ENCODE data around the gene SLC25A36. TPM values are rescaled to one million over a fixed set of nuclear protein-coding genes. Genes with fewer than 3 reads are reported as not detected.
A peak's percentile ranks its signal among the peaks of the same experiment; 100 is the strongest.

SLC25A36 gene, protein sequence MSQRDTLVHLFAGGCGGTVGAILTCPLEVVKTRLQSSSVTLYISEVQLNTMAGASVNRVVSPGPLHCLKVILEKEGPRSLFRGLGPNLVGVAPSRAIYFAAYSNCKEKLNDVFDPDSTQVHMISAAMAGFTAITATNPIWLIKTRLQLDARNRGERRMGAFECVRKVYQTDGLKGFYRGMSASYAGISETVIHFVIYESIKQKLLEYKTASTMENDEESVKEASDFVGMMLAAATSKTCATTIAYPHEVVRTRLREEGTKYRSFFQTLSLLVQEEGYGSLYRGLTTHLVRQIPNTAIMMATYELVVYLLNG
- 100 to 1,000 TPM; 163 to 199 (median 199) TPM for polyA plus RNA-seq (ENCODE audit: insufficient read length in 3 of 3)

DNA sequence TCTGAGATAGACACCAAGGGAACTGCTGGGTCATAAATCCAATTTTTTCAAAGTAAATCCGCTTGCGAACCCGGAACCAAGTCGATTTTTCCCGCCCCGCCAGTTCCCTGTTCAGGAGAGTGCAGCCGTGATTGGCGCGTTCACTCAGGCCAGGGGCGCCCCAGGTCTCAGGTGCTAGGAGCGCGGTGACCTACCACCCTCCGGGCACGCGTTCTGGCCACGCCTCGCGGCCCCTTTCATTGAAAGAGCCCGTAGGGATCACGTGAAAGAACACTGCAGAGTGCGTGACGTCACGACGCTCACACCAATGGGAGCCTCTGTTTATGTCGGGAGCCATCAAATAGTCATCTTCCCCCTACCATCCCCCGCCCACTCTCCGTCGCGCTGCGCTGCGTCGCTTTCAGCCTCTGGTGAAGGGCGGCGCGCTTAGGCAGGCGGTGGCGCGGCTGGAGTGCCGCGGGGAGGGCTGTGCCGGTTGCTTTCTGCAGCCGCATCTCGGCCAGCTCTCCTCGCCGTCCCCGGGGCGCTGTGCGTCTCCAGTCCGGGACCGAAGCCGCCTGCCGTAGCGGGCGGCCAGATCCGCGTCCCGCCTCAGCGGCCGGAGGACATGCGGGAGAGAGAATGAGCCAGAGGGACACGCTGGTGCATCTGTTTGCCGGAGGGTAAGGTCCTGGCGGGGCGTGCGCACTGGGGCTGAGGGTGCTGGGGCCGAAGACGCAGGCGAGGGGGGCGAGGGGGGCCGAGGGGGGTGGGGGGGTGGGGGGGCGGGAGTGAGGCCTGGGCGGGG is at the start of gene SLC25A36:
TSS of gene SLC25A36 (plus strand) at position 403 of the 787 bp plus-strand sequence. CDS start at position 622, 219 bp downstream.
- peak; percentile 94 to 97 (median 97) for DNase-seq (ENCODE audit: low read depth in 3 of 3, low spot score in 2 of 3)

DNA sequence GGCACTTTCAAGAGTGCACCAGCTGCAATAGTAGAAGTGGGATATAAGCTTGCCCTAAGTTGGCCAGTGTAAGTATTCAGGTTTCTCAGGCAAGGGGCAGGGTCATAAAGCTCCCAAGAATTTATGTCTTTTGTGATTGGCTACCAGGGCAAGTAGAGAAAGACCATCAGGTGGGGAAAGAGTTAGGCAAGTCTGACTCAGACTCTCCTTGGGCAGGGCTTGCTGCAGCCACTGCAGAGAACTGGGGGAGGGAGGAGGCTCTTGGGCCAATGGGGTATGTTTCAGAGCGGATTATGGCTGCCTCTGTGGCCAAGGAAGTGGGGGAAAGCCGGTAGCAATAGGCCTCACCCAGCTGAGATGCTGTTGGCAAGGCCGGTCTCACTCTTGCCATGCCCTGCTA is 44.6 kb upstream of the SLC25A36 start:
- no peak for DNase-seq (ENCODE audit: low read depth in 3 of 3, low spot score in 2 of 3)

DNA sequence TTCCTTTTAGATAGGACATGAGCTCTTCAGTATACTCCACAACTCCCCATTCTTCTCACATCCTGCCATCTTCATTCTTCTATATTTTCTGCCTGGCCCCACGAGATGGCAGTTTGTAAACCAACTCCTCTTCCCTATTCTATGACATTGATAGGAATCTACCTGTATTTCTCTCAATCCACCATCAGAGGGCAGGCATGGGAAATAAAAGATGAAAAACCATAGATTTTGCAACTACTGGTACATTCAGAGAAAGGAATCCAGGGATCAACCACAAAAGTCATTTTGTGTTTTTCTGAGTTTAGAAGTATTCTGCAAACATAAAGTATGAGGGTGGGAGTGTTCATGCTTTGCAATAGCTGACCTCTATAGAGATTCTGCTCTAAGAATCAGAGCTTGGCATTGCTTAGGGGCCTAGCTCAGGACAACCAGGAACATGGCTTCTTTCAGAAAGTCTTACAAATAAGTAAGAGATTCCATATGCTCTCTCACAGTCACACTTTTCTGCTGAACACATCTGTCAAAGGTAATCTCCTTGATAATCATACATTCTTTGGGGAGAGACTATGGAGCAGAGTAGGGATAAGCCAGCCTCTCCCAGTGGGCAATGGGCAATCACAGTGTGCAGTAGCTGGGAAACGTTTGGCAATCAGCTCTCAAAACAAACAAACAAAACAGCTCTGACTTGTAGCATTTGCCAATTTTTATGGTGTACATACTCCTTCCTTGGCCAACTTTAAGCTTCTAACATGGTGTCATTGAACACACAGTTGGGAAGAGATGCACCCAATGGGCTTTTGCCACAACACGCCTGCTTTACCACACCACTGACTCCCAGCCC is 43.1 kb upstream of the SLC25A36 start:
- peak in 1 of 3 donors; percentile 52 for DNase-seq (ENCODE audit: low read depth in 3 of 3, low spot score in 2 of 3)

DNA sequence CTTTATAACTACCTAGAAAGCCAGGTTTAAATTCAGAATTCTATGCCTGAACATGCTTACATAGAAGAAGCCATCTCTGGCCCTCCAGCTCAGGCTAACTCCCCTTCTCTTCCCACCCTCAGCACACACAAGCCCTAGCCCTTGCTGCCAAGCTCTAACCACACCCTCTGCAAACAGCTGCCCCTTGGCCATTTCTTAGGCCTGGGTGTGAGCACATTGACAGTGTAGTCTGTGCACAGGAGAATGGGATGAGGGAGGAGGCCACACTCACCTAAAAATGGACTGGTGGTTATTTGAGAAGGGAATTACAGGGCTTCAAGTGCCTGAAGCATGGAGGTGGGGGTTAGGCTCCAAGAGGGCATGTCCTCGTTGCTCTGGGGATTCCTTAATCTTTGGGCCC is 42.3 kb upstream of the SLC25A36 start:
- no peak for DNase-seq (ENCODE audit: low read depth in 3 of 3, low spot score in 2 of 3)

DNA sequence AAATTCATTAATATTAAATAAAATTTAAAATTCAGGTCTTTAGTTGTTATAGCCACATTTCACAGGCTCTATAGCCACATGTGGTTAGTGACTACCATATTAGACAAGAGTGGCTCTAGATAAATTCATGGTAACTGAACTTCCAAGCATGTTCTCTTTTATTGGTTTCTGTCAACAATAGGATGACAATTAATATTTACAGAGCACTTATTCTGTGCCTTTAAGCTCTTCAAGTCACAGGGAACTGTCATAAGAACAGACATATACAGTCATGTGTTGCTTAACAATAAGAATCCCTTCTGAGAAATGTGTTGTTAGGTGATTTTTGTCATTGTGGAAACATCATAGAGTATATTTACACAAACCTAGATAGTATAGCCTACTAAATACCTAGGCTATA is 38.8 kb upstream of the SLC25A36 start:
- DNase-seq (ENCODE audit: low read depth in 3 of 3, low spot score in 2 of 3): no peak

DNA sequence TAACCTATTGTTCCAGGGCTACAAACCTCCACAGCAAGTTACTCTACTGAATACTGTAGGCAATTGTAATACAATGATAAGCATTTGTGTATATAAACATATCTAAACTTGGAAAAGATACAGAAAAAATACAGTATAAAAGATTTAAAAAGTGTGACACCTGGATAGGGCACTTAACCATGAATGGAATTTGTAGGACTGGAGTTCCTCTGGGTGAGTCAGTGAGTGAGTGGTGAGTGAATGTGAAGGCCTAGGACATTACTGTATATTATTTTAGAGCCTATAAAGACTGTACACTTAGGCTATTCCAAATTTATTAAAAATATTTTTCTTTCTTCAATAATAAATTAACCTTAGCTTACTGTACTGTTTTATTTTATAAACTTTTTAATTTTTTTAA is 38.4 kb upstream of the SLC25A36 start:
- DNase-seq (ENCODE audit: low read depth in 3 of 3, low spot score in 2 of 3): no peak

DNA sequence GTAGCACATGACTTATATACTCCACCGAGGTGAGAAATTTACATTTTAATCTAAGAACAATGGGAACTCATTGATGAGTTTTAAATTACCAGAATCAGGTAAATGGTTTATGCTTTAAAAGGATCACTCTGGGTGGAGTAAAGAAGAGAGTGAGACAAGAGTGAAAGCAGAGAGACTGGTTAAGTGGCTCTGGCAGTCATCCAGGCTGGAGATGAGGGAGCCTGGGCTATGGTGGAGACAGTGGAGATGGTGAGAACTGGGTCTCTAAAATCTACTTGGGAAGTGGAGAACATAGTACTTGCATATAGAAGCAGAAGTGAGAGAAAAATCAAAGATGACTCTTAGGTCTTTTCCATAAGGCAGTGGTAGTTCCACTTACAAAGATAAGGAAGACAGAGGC is 37.1 kb upstream of the SLC25A36 start:
- DNase-seq (ENCODE audit: low read depth in 3 of 3, low spot score in 2 of 3): no peak

DNA sequence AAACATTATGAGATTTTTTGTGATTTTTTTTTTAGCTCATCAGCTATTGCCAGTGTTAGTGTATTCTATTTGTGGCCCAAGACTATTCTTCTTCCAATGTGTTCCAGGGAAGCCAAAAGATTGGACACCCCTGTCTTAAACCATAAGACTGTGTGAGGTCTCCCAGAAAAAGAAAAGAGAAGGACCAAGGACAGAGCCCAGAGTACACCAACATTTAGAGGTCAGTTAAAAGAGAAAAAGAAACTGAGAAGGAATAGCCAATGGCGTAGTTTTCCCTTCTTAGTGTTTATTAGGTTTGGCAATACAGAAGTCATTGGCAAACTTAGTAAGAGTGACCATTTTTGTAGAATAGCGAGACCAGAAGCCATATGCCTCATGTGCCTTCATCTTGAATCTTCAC is 36.1 kb upstream of the SLC25A36 start:
- DNase-seq (ENCODE audit: low read depth in 3 of 3, low spot score in 2 of 3): no peak

DNA sequence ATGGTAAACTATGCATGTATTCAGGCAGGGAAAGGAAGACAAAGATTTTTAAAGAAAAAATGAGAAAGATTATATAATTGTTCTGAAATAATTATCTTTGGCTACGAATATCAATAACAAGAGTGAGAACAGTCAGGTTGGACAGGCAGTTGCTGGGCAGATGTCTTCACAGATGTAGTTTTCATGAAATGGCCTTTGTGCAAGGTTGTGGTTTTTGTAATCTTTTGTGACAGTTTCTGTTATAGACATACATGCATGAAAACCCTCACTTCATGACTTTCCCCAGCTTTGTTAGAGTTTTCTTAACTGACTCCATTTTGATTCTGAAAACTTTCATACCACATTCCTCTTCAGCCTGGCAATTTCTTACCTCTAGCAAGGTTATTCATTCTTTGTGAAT is 34.9 kb upstream of the SLC25A36 start:
- no peak for DNase-seq (ENCODE audit: low read depth in 3 of 3, low spot score in 2 of 3)

DNA sequence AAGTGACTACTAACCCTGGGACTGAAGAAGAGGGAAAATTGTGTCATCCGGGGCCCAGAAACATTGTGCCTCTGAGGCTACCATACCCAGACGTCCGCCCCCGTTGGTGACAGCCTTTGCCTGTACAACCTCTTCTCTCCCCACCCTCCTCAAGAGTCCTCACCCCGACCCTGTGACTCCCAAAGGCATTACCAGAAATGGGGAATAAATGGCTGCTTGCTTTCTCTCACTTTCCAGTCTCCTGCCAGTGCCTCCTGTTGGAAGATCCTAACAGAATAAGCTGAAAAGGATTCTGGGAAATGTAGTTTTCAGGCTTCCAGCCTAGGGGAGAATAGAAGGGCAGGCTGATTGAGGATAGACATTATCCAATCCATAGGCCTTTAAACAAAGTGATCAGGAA is 30.8 kb upstream of the SLC25A36 start:
- DNase-seq (ENCODE audit: low read depth in 3 of 3, low spot score in 2 of 3): no peak

DNA sequence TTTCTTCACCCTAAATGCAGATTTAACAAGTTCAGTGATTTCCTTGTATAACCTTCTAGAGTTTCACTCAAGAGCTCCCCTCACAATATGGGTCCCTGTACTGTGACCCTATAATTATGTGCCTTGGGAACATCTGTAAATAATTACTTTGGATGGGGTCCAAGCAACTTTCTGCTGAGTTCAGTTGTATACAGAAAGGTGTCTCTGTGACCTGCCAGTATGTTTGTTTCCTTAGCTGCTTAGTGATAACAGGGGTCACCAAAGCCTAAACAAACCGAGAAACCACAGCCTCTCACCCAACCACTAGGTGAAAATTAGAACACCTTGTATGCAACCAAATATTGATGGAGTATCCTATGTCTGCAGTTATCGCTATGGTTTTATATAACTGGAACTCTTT is 29.8 kb upstream of the SLC25A36 start:
- peak in 1 of 3 donors; percentile 8 for DNase-seq (ENCODE audit: low read depth in 3 of 3, low spot score in 2 of 3)

DNA sequence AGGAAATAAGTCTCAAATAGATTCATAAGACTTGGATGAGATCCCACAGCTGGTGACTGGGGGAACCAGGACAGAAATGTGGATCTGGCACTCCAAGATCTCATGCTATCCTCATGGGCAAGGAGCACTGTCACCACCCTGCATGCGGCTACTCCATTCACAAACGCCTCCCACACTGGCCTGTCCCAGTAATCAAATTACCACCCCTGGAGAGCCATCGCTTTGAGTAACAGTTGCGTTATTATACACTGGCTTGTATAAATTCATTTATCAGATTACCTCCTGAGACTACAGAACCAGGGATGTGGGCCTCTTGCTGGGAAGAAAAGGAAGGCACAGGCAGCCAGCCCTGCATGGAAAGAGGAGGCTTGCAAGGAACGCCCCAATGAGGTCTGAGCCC is 27.9 kb upstream of the SLC25A36 start:
- no peak for DNase-seq (ENCODE audit: low read depth in 3 of 3, low spot score in 2 of 3)

DNA sequence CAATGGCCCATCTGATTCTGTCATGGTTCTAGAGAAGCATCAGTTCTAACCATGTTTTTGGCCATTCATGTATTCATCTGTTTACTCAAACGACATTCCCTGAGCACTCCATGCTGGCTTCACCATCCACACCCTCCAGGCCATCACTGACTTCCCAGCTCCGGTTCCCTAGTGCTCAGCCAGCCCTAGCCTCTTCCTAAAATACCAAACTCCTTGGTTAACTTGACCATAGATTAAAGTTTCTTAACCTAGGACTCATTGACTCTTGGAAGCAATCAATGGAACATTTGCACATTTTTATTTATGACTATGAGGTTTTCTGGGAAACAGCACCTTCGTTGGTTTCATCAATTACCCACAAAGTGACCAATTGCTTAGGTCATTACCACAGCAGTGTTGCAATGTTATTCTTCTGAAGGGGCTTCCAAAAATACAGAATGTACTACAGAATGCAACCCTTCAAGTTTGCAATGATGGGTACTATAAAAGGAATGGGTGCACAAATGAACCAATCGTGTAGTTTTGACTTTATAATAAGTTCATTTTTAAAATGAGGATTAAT is 27.2 kb upstream of the SLC25A36 start:
- no peak for DNase-seq (ENCODE audit: low read depth in 3 of 3, low spot score in 2 of 3)

DNA sequence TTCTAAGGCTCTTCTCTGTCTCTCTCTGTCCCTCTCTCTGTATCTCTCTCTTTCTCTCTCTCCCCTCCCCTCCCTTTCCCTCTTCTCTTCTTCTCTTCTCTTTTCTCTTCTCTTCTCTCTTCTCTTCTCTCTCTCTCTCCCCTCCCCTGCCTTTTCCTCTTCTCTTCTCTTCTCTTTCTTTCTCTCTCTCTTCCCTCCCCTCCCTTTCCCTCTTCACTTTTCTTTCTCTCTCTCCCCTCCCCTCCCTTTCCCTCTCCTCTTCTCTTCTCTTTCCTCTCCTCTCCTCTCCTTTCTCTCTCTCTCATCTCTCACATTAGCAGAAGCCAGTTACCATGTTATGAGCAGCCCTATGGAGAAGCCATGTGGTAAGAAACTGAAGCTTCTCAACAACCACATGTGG is 25.0 kb upstream of the SLC25A36 start:
- no peak for DNase-seq (ENCODE audit: low read depth in 3 of 3, low spot score in 2 of 3)

DNA sequence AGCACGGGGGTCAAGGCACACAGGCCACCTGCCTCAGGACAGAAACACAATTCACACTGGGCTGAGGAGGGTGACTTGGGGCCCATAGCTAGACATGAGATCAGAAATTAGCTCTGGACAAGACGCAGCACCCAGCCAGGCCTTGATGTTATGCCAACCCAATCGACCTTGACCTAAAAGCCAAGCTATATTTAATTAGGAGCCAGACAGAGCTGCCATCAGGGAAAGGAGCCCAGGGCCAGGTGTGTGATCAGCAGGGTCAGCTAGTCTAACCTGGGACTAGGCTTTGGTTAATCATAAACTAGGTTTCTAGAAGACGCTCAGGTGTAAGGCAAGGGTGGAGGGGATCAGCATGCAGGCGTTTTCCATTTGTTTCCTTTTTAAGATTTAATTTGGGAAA is 23.9 kb upstream of the SLC25A36 start:
- no peak for DNase-seq (ENCODE audit: low read depth in 3 of 3, low spot score in 2 of 3)

DNA sequence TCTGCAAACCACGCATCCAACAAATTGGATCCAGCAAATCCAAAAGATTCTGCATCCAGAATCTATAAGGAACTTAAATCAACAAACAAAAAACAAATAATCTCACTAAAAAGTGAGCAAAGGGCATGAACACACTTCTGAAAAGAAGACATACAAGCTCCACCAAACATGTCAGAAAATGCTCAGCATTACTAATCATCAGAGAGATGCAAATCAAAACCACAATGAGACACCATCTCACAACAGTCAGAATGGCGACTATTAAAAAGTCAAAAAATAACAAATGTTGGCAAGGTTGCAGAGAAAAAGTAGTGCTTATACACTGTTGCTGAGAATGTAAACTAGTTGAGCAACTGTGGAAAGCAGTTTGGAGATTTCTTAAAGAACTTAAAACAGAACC is 21.6 kb upstream of the SLC25A36 start:
- no peak for DNase-seq (ENCODE audit: low read depth in 3 of 3, low spot score in 2 of 3)

DNA sequence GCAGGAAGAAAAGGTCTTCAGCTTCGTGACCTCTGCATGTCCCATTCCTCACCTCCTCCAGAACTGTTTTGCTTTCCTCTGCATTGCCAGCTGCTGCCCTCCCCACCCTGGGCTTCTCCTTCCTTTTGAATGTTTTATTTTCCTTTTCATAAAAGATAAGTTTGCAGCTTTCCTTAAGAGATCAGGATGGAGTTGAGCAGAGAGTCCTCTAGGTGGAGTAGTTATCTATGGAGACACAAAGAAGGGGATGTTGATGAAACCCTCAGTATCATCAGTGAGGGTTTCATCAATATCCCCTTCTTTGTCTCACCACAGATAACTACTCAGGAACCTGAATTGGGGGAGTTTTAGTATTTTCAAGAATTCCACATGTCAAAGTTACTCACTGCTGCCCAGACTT is 19.0 kb upstream of the SLC25A36 start:
- no peak for DNase-seq (ENCODE audit: low read depth in 3 of 3, low spot score in 2 of 3)

DNA sequence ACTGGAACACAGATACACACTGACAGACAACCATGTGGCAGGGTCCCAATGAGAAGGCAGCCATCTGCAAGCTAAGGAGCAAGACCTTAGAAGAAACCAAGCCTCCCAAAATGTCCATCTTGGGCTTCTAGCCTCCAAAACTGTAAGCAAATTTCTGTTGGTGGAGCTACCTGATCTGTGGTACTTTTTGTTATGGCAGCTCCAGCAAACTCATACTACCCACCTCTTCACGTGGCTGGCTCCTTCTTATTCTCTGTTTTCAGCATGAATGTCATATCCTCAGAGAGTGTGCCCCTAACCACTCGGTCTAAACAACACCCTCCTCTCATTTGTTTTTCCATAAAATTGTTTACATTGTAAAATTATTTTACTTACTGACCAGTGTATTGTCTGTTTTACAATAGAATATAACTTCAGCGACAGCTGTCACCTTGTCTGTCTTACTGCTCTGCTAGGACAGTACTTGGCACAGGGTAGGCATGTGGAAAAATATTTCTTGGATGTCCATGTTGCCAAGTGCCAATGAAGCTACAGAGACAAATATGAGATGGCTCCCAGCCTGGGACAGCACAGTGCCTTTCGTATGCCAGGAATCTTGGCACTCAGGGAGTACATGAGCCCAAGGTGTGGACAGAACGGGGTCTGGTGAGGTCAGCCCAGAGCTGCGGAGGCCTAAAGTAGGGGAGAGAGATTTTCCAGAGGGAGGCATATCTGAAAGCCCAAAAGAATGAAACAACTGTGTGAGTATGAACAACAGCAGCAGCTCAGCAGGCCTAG is 17.4 kb upstream of the SLC25A36 start:
- DNase-seq (ENCODE audit: low read depth in 3 of 3, low spot score in 2 of 3): no peak

DNA sequence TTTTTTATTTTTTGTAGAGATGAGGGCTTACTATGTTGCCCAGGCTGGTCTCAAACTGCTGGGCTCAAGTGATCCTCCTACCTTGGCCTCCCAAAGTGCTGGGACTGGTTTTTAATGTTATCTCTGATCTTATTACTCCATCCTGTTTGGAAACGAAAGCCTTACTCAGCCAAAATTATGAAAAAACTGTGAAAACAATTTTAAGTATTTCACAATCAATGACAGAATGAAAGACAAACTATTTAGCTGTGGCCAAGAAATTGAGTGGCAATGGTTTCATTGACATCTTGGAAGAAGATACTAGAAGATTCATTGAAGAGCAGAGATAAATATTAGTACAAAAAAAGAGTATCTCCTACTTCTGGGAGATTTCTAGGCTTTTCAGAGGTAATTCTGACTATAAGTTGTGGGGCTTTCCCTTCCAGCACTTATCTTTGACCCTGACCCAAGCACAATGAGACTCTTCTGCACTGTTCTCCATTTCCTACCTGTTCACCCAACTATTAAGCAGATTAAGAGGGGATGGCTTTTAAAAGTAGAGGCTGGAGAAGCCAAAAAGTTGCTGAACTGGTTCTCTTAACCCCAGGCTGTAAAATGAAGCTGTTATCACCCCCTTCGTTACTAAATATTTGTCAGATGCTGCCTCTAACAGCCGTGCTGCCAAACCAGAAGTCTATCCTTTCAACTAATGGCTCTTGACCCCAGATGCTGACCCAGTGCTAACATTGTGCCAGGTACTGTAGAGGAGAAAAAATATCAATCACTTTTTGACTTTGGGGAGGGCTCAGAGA is 14.2 kb upstream of the SLC25A36 start:
- no peak for DNase-seq (ENCODE audit: low read depth in 3 of 3, low spot score in 2 of 3)
